SK-N-SH treated with all-trans-retinoic acid at 6 μM for 48 hours (cell line): ENCODE results near the gene RFX3.

Source experiments
- BACH2 ChIP-seq: fragments of 250-450 bp; sonication (Bioruptor Pico); IDR thresholded peaks from 2 replicates; pipeline ENCODE4 v1.9.0; 2021; ENCODE audit warnings: mild to moderate bottlenecking, borderline replicate concordance
- CREB5 ChIP-seq: fragments of 250-450 bp; sonication (Bioruptor Pico); IDR thresholded peaks from 2 replicates; pipeline ENCODE4 v1.5.1; 2020; ENCODE audit warnings: low read depth, mild to moderate bottlenecking, moderate library complexity
- ISL1 ChIP-seq: fragments of 250-450 bp; sonication (Bioruptor Pico); IDR thresholded peaks from 2 replicates; pipeline ENCODE4 v2.1.2; 2022; ENCODE audit warnings: mild to moderate bottlenecking, moderate library complexity
- TCF4 ChIP-seq: fragments of 250-450 bp; sonication (Bioruptor Pico); IDR thresholded peaks from 2 replicates; pipeline ENCODE4 v1.8.0; 2021; ENCODE audit warnings: mild to moderate bottlenecking, moderate library complexity, borderline replicate concordance
- TF ChIP-seq, protein P1 (sequence below): fragments of 250-450 bp; sonication (Bioruptor Pico); IDR thresholded peaks from 2 replicates; pipeline ENCODE4 v1.8.0; 2021; ENCODE audit warnings: low read depth, mild to moderate bottlenecking, moderate library complexity, borderline replicate concordance

DNA sequence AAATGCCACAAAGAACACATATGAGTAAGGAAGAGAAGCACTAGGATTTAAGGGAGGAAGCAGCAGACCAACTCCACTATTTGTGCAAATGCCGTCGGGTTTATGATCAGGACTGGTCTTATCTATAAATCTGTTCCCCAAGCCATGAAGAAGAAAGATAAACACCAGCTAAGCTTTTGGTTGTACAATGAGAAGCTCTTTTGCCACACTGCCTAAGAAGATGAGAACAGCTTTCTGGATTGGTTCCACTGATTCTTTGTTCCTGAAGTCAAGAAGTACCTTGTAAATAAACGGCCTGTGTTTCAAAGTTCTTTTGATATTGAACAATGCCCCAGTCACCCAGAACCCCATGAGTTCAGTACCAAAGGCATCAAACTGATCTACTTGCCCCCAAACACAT, 93.9 kb downstream of the RFX3 start:
- no peak for TF ChIP-seq TCF4
- no peak for TF ChIP-seq ISL1 (CRISPR knock-in tag)
- TF ChIP-seq BACH2, result no peak
- no peak for TF ChIP-seq CREB5
- TF ChIP-seq, protein P1, sequence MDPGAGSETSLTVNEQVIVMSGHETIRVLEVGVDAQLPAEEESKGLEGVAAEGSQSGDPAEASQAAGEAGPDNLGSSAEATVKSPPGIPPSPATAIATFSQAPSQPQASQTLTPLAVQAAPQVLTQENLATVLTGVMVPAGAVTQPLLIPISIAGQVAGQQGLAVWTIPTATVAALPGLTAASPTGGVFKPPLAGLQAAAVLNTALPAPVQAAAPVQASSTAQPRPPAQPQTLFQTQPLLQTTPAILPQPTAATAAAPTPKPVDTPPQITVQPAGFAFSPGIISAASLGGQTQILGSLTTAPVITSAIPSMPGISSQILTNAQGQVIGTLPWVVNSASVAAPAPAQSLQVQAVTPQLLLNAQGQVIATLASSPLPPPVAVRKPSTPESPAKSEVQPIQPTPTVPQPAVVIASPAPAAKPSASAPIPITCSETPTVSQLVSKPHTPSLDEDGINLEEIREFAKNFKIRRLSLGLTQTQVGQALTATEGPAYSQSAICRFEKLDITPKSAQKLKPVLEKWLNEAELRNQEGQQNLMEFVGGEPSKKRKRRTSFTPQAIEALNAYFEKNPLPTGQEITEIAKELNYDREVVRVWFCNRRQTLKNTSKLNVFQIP (CRISPR knock-in tag), result no peak
